Measurements from ENCODE around the gene DNAJC5. TPM values are rescaled to one million over a fixed set of nuclear protein-coding genes. Genes with fewer than 3 reads are reported as not detected.
A peak's percentile ranks its signal among the peaks of the same experiment; 100 is the strongest.

The DNAJC5 gene
- total RNA-seq, 4 donors from 2014 or later = 41.3 to 137 (median 113) TPM

- Histone ChIP-seq H3K27ac (no peak overlapping the region), H3K4me3 (no peak overlapping the region), H3K27me3 (no peaks in the 10 kb centered on the region), H3K36me3 (peaks cover 0 to 26% (median 0%) of the 10 kb centered on the region in 3 donors), H3K4me1 (peaks cover 0 to 19% (median 10%) of the 10 kb centered on the region in 4 donors), H3K9me3 (peaks cover 0 to 6% (median 0%) of the 10 kb centered on the region in 4 donors)
- DNase-seq = peak in 1 of 3 donors; percentile 45
- TF ChIP-seq POLR2A (IDR thresholded peaks at IDR 0.05) = no peak
- TF ChIP-seq CTCF (IDR thresholded peaks at IDR 0.05) = no peak
Measured at GRCh38 chr20:63967330-63968135, 72.6 kb downstream of the DNAJC5 start.

GRCh38 chr20:63968136-63968927, 73.4 kb downstream of the DNAJC5 start:
- H3K4me3 ChIP-seq = peak overlapping the region in 3 of 4 donors; percentile 60 to 81 (median 69)
- H3K27ac ChIP-seq = peak overlapping the region in 2 of 4 donors; percentile 32 to 66
- H3K4me1 ChIP-seq = peaks cover 0 to 19% (median 10%) of the 10 kb centered on the region in 4 donors
- TF ChIP-seq POLR2A (IDR thresholded peaks at IDR 0.05) (no peak), CTCF (IDR thresholded peaks at IDR 0.05) (no peak)
- peaks cover 0 to 6% (median 0%) of the 10 kb centered on the region in 4 donors for H3K9me3 ChIP-seq
- no peak for DNase-seq
- H3K27me3 ChIP-seq = no peaks in the 10 kb centered on the region
- H3K36me3 ChIP-seq = peaks cover 0 to 18% (median 0%) of the 10 kb centered on the region in 3 donors

GRCh38 chr20:63968928-63969760, 74.2 kb downstream of the DNAJC5 start:
- no peaks in the 10 kb centered on the region for H3K27me3 ChIP-seq
- peaks cover 0 to 6% (median 0%) of the 10 kb centered on the region in 4 donors for H3K9me3 ChIP-seq
- peaks cover 0 to 24% (median 10%) of the 10 kb centered on the region in 4 donors for H3K4me1 ChIP-seq
- peak overlapping the region; percentile 49 to 81 (median 64) for H3K4me3 ChIP-seq
- H3K36me3 ChIP-seq = peaks cover 0 to 10% (median 0%) of the 10 kb centered on the region in 3 donors
- DNase-seq = peak in 2 of 3 donors; percentile 65 to 71
- TF ChIP-seq POLR2A (IDR thresholded peaks at IDR 0.05) = no peak
- TF ChIP-seq CTCF (IDR thresholded peaks at IDR 0.05) = no peak
- peak overlapping the region; percentile 29 to 66 (median 34) for H3K27ac ChIP-seq

- peak within 1 kb of the TSS; percentile 29 to 66 (median 34) for H3K27ac ChIP-seq
Measured at GRCh38 chr20:63969838-63970713, 75.2 kb downstream of the DNAJC5 start, which contains the start of gene ZNF512B. TSS of gene ZNF512B (minus strand) at chr20:63969930. CDS start at chr20:63967950, 1,980 bp downstream.

More at GRCh38 chr20:63969838-63970713, 75.2 kb downstream of the DNAJC5 start, which contains the start of gene ZNF512B:
- H3K36me3 ChIP-seq = peaks cover 0 to 8% (median 0%) of the 10 kb centered on the region in 3 donors
- H3K27me3 ChIP-seq = no peaks in the 10 kb centered on the region
- peaks cover 0 to 24% (median 10%) of the 10 kb centered on the region in 4 donors for H3K4me1 ChIP-seq
- peak within 1 kb of the TSS; percentile 49 to 81 (median 64) for H3K4me3 ChIP-seq
- H3K9me3 ChIP-seq = no peaks in the 10 kb centered on the region
- no peak for TF ChIP-seq CTCF (IDR thresholded peaks at IDR 0.05)
- TF ChIP-seq POLR2A (IDR thresholded peaks at IDR 0.05) = no peak
- peak in 2 of 3 donors; percentile 62 to 70 for DNase-seq
